GM19328 (cell line): Measurements from ENCODE around the gene ABCD2.
"Not testable (repeated sequence)": the region's sequence is repeated elsewhere in the genome, so short reads cannot be mapped to it uniquely, and the experiment has no call there.

ENCODE experiments used
- ATAC-seq: cut with Tn5 transposase; IDR thresholded peaks from one replicate; pipeline ENCODE4 v1.9.1; 2021; ENCODE audit warnings: mild to moderate bottlenecking, moderate library complexity; ENCODE audit not compliant: unreplicated experiment

The ABCD2 gene

DNA sequence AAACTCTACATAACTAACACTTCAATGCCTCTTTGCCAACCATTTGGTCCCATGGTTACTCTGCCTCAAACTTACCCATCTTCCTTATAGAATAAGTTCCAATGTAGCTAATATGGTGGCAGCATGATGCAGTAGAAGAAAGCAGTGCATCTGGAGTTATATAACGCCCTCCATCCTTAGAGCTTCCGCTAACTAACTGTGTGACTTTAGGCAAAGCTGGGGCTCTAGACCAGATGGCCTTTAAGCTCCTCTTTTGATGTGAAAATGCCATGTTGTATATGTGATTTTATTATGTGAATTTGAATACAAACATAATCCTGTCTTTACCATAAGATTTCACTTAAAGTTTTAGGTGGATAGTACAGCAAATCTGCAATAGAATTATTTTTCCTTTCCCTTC is 6.1 kb downstream of the ABCD2 start:
- no peak for ATAC-seq

- no peak for ATAC-seq
These were observed 7.4 kb downstream of the ABCD2 start for GRCh38 chr12:39612250-39612649.

DNA sequence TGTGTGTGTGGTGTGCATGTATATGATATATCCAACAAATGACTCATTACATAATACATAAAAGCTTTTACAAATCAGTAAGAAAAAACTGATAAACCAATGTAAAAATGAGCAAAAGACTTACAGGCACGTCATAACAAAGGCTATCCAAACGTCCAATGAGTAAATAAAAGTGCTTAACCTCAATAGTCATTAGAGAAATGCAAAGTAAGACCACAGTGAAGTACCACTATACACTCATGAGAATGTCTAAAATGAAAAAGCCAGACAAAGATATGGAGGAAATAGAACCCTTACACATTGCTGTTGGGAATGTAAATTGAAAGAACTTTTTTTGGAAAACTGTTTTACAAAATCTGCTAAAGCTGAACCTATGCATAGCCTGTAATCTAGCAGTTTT is 7.8 kb downstream of the ABCD2 start:
- ATAC-seq: no peak

DNA sequence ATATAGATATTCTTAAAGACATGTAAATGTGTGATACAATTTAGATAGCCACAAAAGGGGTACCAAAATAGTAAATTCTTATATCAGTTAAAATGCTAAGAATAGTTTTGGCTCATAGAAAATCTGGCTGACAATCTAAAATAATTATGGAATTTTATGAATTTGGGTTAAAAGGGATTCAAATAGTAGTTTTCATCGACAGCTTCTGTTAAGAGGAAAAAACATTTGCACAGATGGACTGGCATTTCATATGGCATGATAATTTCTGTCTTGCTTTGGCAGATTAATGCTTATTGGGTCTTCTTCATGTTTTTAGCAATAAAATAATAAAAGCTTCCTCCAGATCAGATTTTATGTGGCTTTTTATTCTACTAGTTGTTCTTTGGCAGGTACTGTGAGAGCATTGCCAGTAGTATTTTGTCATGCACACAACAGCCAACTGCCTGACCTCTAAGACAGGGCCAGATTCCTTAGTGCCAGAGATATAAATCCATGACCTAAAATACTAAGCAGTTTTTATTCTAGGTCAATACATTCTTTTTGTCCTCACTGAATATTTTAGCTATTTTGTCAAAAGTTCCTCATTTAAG is 9.1 kb downstream of the ABCD2 start:
- no peak for ATAC-seq

- ATAC-seq: no peak
These were observed 12.7 kb downstream of the ABCD2 start for GRCh38 chr12:39606712-39607423.

DNA sequence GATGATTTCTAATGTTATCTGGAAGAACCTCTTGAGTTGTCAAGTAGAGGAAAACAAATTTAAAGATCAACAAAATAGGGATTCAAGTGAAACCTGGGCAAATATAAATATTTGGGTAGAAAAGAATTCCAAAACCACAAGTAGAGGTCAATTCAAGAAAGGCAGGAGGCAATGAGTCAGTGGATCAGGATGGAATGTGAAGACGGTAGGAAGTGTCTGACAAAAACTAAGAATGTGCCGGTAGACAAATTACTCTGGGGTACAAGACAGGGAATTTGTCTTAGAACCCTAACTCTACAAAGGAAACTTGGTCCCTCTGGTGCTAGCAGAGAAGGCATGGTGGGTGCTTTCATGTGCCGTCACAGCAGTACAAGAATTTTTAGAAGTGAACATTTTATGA is 13.6 kb downstream of the ABCD2 start:
- no peak for ATAC-seq

DNA sequence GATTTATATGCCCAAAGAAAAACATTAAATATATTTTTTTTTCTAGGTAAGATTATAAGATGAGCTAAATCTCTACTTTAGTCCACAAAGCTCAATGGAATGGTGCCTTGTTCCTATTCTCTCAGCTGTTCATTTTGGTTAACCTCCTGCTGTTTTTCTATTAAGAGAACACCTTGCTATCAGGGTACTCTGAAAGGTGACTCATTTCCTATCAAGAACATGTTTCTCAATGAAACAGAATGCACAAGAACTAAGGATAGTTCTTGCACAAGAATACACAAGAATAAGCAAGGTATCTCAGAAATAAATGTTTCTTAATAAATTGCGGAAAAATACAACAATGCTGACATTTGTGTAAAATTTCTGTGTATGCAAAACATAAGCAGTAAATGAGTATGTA is 14.1 kb downstream of the ABCD2 start:
- no peak for ATAC-seq

DNA sequence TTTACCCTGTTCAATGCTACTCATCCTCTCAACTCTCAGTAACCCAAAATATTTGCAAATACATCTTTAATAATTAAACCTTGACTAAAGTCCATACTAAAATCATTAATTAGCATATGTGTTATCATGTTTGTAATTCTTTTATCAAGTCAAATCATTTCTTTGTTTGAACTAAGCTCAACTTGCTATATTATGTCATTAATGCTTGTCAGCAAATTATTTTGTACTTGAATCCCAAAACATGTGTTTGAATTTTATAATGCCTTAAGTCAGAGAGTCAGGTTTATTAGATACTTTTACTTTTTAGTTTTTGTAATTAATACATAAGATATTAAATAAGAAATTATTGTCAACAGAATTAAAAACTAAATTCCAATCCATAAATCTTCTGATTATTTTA is 16.5 kb downstream of the ABCD2 start:
- no peak for ATAC-seq

DNA sequence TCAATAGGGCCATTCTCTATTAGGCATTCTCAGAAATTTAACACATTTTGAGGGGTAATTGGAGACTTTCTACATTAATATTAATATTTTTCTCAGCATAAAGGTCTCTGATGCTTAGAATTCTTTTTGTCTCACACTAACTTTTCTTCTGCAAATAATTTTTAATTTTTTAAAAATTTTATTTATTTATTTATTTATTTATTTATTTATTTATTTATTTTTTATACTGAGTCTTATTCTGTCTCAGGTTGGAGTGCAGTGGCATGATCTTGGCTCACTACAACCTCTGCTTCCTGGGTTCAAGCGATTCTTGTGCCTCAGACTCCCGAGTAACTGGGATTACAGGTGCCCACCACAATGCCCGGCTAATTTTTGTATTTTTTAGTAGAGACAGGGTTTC is 17.7 kb downstream of the ABCD2 start:
- ATAC-seq: not testable (repeated sequence)

GRCh38 chr12:39595928-39596327 is 23.7 kb downstream of the ABCD2 start:
- ATAC-seq: no peak

DNA sequence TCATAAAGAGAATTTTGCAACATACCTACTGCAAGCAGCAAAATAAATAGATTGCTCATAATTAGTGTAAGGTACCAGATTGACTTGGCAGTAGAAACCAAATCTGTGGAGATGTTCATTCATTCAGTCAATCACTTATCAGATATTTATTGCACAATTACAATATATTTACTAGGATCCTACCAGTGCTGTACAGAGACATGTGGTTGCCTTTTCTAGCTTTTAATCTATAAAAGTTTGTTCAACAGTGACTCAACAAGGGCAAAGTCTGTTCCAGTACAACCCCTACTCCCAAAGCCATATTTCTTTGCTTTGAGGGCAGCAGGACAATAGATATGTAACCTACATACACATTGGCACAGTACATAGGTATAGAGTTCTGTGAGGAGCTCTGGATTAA is 27.3 kb downstream of the ABCD2 start:
- ATAC-seq: no peak

GRCh38 chr12:39588348-39588747 is 31.3 kb downstream of the ABCD2 start:
- ATAC-seq: no peak

DNA sequence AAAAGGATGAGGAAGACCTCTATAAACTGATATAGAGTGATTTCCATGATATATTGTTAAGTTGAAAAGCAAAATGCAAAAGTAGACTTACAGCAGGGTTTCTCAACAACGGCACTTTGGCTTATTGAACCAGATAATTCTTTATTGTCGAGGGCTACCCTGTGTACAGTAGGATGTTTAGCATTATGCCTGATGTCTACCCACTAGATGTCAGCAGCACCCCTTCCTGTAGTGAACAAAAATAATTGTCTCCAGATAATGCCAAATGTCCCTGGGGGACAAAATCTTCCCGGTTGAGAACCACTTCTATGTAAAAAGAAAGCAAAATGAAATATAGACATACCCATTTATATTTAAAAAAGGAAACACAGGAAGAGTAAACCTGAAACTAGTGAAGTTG is 32.4 kb downstream of the ABCD2 start:
- no peak for ATAC-seq

- no peak for ATAC-seq
These were observed 32.8 kb downstream of the ABCD2 start for GRCh38 chr12:39586816-39587215.

GRCh38 chr12:39581592-39581991 is 38.0 kb downstream of the ABCD2 start:
- ATAC-seq: no peak

GRCh38 chr12:39575498-39575875 is 44.1 kb downstream of the ABCD2 start:
- no peak for ATAC-seq

DNA sequence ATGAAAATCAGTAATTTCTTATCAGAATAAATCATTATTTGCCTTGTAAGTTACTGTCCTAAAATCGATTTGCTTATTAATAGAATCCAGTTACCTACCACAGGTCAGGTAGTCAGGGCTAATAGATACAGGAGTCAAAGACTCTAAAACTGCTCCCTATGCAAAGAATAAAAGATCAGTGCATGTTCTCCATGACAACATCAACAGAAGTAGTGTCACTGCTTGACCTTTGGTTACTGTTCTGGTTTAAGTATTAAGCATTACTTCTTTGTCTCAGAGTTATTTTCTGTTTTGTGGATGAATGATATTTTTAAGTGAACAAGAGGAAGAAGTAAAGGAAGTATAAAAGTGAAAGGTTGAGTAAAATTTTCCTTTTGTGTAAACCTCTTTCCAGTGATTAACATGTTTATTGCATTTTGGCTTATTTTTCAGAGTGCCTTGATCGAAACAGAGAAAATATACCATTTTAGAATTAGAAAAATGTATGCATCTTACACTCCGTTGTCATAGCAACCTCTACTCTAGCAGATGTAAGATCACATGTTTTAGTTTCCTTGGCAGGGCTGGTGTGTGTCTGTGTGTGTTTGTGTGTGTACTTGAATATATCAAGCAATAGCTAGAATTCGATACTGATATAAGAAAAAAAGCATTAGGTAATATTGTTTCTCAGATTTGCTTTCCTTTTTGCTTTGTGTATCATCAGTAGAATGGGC is 44.7 kb downstream of the ABCD2 start:
- no peak for ATAC-seq

- ATAC-seq: no peak
These were observed 45.2 kb downstream of the ABCD2 start for GRCh38 chr12:39574378-39574777.

- ATAC-seq: no peak
These were observed 45.6 kb downstream of the ABCD2 start for GRCh38 chr12:39573971-39574370.

DNA sequence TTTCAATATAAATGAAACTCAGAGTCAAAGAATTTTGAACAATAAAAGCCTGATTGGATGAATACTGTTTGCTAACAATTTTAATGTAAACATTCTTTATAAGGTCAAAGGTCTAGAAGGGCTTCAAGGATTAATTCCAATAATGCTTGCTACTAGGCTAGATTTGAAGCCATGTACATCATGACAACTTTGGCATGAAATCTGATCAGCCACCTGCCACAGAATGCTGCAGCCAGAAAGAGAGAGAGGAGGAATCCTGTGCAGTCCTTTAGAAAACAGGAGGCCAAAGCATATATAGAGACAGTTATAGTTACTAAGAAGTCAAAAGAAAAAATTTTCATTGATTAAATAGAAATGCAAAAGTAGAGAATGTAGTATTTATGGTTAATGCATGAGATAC is 47.1 kb downstream of the ABCD2 start:
- ATAC-seq: no peak

DNA sequence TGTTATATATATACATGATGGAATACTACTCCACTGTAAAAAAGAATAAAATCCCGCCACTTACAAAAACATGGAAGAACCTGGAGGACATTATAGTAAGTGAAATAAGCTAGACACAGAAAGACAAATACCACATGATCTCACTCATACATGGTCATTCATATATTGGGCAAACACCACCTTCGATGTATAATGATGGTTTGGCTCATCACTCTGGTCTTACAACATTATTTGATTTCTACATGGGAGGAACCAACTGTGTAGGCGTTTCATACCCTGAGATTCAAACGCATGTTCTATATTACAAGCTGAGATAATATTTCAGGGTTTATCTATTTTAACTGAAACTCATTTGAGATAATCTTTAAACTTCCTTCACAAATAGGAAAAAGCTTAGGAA is 48.3 kb downstream of the ABCD2 start:
- no peak for ATAC-seq

DNA sequence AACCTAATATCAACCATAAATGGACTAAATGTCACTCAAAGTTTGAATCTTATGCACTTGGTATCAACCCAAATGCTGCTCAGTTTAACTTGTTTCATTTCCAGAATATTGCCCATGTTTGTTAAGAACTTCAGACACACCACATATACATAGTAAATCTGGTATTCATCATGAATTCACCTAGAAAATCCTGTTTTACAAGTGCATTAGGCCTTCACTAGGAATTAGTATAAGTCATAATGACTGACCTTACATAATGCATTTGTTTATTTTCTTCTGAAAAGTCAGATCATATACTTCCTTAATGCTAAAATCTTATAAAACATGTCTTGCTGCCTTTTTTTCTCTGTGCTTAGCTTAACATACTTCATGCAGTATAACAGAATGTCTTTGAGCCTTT is 66.1 kb downstream of the ABCD2 start:
- no peak for ATAC-seq
